Activated T-cell treated with anti-CD3 and anti-CD28 coated beads, Interleukin-2, amount 50 U/mL, for 24 hours (primary cell): Measurements from ENCODE around the gene TAS2R46.

Experiments used
- DNase-seq: peaks from one replicate; pipeline ENCODE4 v3.0.0-alpha.2; 2020
- H3K27ac Mint-ChIP-seq: 2 replicates; pipeline ENCODE4 v1.8.0; 2020; ENCODE audit warnings: mild to moderate bottlenecking, mixed read lengths
- H3K27me3 Mint-ChIP-seq: 2 replicates; pipeline ENCODE4 v1.8.0; 2020; ENCODE audit warnings: mixed read lengths
- H3K36me3 Mint-ChIP-seq: 2 replicates; pipeline ENCODE4 v1.8.0; 2020; ENCODE audit warnings: low read depth, mixed read lengths
- H3K4me1 Mint-ChIP-seq: 2 replicates; pipeline ENCODE4 v1.8.0; 2020; ENCODE audit warnings: low read depth, mixed read lengths
- H3K4me3 Mint-ChIP-seq: 2 replicates; pipeline ENCODE4 v1.8.0; 2020; ENCODE audit warnings: mild to moderate bottlenecking, moderate library complexity, mixed read lengths
- H3K9me3 Mint-ChIP-seq: 2 replicates; pipeline ENCODE4 v1.8.0; 2020; ENCODE audit warnings: mixed read lengths

TAS2R46 gene

GRCh38 chr12:11015775-11016430 lies 46.2 kb downstream of the TAS2R46 start:
- Mint-ChIP-seq H3K4me1 (peaks cover 6% of the 10 kb centered on the region), H3K27me3 (no peaks in the 10 kb centered on the region), H3K36me3 (peaks cover 46% of the 10 kb centered on the region), H3K9me3 (no peaks in the 10 kb centered on the region), H3K4me3 (no peak overlapping the region), H3K27ac (no peak overlapping the region)
- no peak for DNase-seq

- no peak overlapping the region for H3K4me3 Mint-ChIP-seq
- no peak for DNase-seq
- H3K36me3 Mint-ChIP-seq: peaks cover 46% of the 10 kb centered on the region
- H3K9me3 Mint-ChIP-seq: no peaks in the 10 kb centered on the region
- no peaks in the 10 kb centered on the region for H3K27me3 Mint-ChIP-seq
- H3K4me1 Mint-ChIP-seq: peaks cover 6% of the 10 kb centered on the region
- no peak overlapping the region for H3K27ac Mint-ChIP-seq
These were observed 47.9 kb downstream of the TAS2R46 start for GRCh38 chr12:11014234-11014633.
